OCI-LY1 (cell line): ENCODE data around the gene IQCF2.
A peak's percentile ranks its signal among the peaks of the same experiment; 100 is the strongest.

Experiments used
- H2AFZ ChIP-seq: fragments of 200-600 bp; sonication (generic), shearing (Covaris generic); 2 replicates; pipeline ENCODE4 v1.6.0; 2014; ENCODE audit warnings: antibody characterized with exemption, mild to moderate bottlenecking, low read length
- H3F3A ChIP-seq: fragments of 200-600 bp; sonication (generic), shearing (Covaris generic); 2 replicates; pipeline ENCODE4 v1.6.0; 2014; ENCODE audit warnings: mild to moderate bottlenecking, antibody characterized with exemption, low read length, moderate library complexity; ENCODE audit not compliant: insufficient read depth
- H3K27ac ChIP-seq: fragments of 200-600 bp; sonication (generic); 2 replicates; pipeline ENCODE4 v1.5.1; 2014; ENCODE audit warnings: low read length, mixed run types, mild to moderate bottlenecking, low read depth; ENCODE audit not compliant: poor library complexity, severe bottlenecking
- H3K27me3 ChIP-seq: fragments of 200-600 bp; sonication (generic); 2 replicates; pipeline ENCODE4 v1.6.0; 2014; ENCODE audit warnings: antibody characterized with exemption, mild to moderate bottlenecking, low read length, moderate library complexity; ENCODE audit not compliant: insufficient read depth
- H3K36me3 ChIP-seq: fragments of 200-600 bp; sonication (generic); 2 replicates; pipeline ENCODE4 v1.6.1; 2014; ENCODE audit warnings: mild to moderate bottlenecking, antibody characterized with exemption, low read length, moderate library complexity, mixed read lengths; ENCODE audit not compliant: insufficient read depth
- H3K4me1 ChIP-seq: fragments of 200-600 bp; sonication (generic); 2 replicates; pipeline ENCODE4 v1.5.1; 2014; ENCODE audit warnings: mild to moderate bottlenecking, low read length, moderate library complexity; ENCODE audit not compliant: insufficient read depth, severe bottlenecking
- H3K4me2 ChIP-seq: fragments of 200-600 bp; sonication (generic), shearing (Covaris generic); 2 replicates; pipeline ENCODE4 v1.6.1; 2014; ENCODE audit warnings: low read length
- H3K4me3 ChIP-seq: fragments of 200-600 bp; sonication (generic); 2 replicates; pipeline ENCODE4 v1.5.1; 2014; ENCODE audit warnings: low read length, low read depth, mild to moderate bottlenecking, mixed read lengths; ENCODE audit not compliant: poor library complexity, severe bottlenecking
- H3K79me2 ChIP-seq: fragments of 200-600 bp; shearing (Covaris generic); 2 replicates; pipeline ENCODE4 v1.6.1; 2016; ENCODE audit warnings: mixed run types, low read length, mixed read lengths; ENCODE audit not compliant: insufficient read depth
- H3K9ac ChIP-seq: fragments of 200-600 bp; sonication (generic), shearing (Covaris generic); 2 replicates; pipeline ENCODE4 v1.6.1; 2014; ENCODE audit warnings: mild to moderate bottlenecking, low read length, mixed read lengths
- H3K9me2 ChIP-seq: fragments of 200-600 bp; sonication (generic), shearing (Covaris generic); 2 replicates; pipeline ENCODE4 v1.6.1; 2014; ENCODE audit warnings: low read depth, mild to moderate bottlenecking, low read length, mixed read lengths
- H3K9me3 ChIP-seq: fragments of 200-600 bp; shearing (Covaris generic); 2 replicates; pipeline ENCODE4 v1.6.1; 2014; ENCODE audit warnings: low read length, mixed read lengths
- H4K20me1 ChIP-seq: fragments of 200-600 bp; sonication (generic), shearing (Covaris generic); 2 replicates; pipeline ENCODE4 v1.6.0; 2016; ENCODE audit warnings: mild to moderate bottlenecking, low read length; ENCODE audit not compliant: insufficient read depth
- CTCF ChIP-seq: fragments of 200-600 bp; sonication (generic), shearing (Covaris generic); IDR thresholded peaks from 2 replicates; pipeline ENCODE4 v1.5.1; 2017; ENCODE audit warnings: mild to moderate bottlenecking, antibody characterized with exemption, low read length, moderate library complexity, mixed read lengths
- EZH2 ChIP-seq: fragments of 200-600 bp; sonication (generic), shearing (Covaris generic); IDR thresholded peaks from 2 replicates; pipeline ENCODE4 v1.8.0; 2017; ENCODE audit warnings: borderline replicate concordance, mixed run types, mild to moderate bottlenecking, antibody characterized with exemption, low read length, moderate library complexity, mixed read lengths

Gene IQCF2

GRCh38 chr3:51819151-51819550 is 42.3 kb upstream of the IQCF2 start:
- Histone ChIP-seq H3K9me2 (no peaks in the 10 kb centered on the region), H3K27ac (no peak overlapping the region), H3K9me3 (0 out of 2 replicates have a peak, but pooled peaks cover 2% of the 10 kb centered on the region), H3F3A (no peaks in the 10 kb centered on the region), H3K36me3 (no peaks in the 10 kb centered on the region), H3K4me1 (no peaks in the 10 kb centered on the region), H4K20me1 (no peaks in the 10 kb centered on the region), H3K79me2 (no peaks in the 10 kb centered on the region), H3K9ac (no peak overlapping the region), H3K4me2 (no peak overlapping the region), H3K27me3 (no peaks in the 10 kb centered on the region), H2AFZ (no peak overlapping the region), H3K4me3 (no peak overlapping the region)
- no peak for TF ChIP-seq EZH2
- no peak for TF ChIP-seq CTCF

- no peak overlapping the region for H2AFZ ChIP-seq
- no peak overlapping the region for H3K27ac ChIP-seq
- no peaks in the 10 kb centered on the region for H3K36me3 ChIP-seq
Observed at GRCh38 chr3:51819709-51820406, 41.6 kb upstream of the IQCF2 start.

GRCh38 chr3:51828297-51828696 is 33.1 kb upstream of the IQCF2 start:
- Histone ChIP-seq H2AFZ (no peak overlapping the region), H3K79me2 (no peaks in the 10 kb centered on the region), H3K4me3 (no peak overlapping the region), H3K9me2 (no peaks in the 10 kb centered on the region), H3K9ac (no peak overlapping the region), H4K20me1 (no peaks in the 10 kb centered on the region), H3K27me3 (no peaks in the 10 kb centered on the region), H3K4me2 (no peak overlapping the region), H3K9me3 (no peaks in the 10 kb centered on the region), H3K4me1 (no peaks in the 10 kb centered on the region), H3K36me3 (no peaks in the 10 kb centered on the region), H3K27ac (no peak overlapping the region), H3F3A (no peaks in the 10 kb centered on the region)
- TF ChIP-seq EZH2, result no peak
- no peak for TF ChIP-seq CTCF

More at GRCh38 chr3:51819709-51820406, 41.6 kb upstream of the IQCF2 start:
- Histone ChIP-seq H3K4me1 (no peaks in the 10 kb centered on the region), H3F3A (no peaks in the 10 kb centered on the region), H3K79me2 (no peaks in the 10 kb centered on the region), H3K27me3 (no peaks in the 10 kb centered on the region), H4K20me1 (no peaks in the 10 kb centered on the region), H3K9ac (no peak overlapping the region), H3K9me3 (0 out of 2 replicates have a peak, but pooled peaks cover 2% of the 10 kb centered on the region), H3K4me2 (no peak overlapping the region), H3K9me2 (no peaks in the 10 kb centered on the region), H3K4me3 (no peak overlapping the region)
- TF ChIP-seq CTCF, result peak; percentile 60
- no peak for TF ChIP-seq EZH2
